ENCODE results near the gene RABL6.

The RABL6 gene

GRCh38 chr9:136856541-136857141 is 48.9 kb downstream of the RABL6 start:
- DNase-seq (ENCODE audit: low read depth), result no peak
- H3K4me3 ChIP-seq (ENCODE audit: control insufficient read depth, low read depth, low read length), result no peak overlapping the region
- no peak for TF ChIP-seq CTCF (IDR thresholded peaks at IDR 0.05; ENCODE audit: control insufficient read depth, insufficient read depth, low read depth, low read length, missing control alignments)

- H3K4me3 ChIP-seq (ENCODE audit: control insufficient read depth, low read depth, low read length), result no peak overlapping the region
- no peak for TF ChIP-seq CTCF (IDR thresholded peaks at IDR 0.05; ENCODE audit: control insufficient read depth, insufficient read depth, low read depth, low read length, missing control alignments)
- DNase-seq (ENCODE audit: low read depth), result no peak
Measured at GRCh38 chr9:136857166-136857565, 49.4 kb downstream of the RABL6 start.

GRCh38 chr9:136857581-136858412 is 50.0 kb downstream of the RABL6 start:
- no peak for DNase-seq (ENCODE audit: low read depth)
- H3K4me3 ChIP-seq (ENCODE audit: control insufficient read depth, low read depth, low read length), result no peak overlapping the region
- TF ChIP-seq CTCF (IDR thresholded peaks at IDR 0.05; ENCODE audit: control insufficient read depth, insufficient read depth, low read depth, low read length, missing control alignments), result no peak

GRCh38 chr9:136858452-136858843 is 50.7 kb downstream of the RABL6 start:
- no peak overlapping the region for H3K4me3 ChIP-seq (ENCODE audit: control insufficient read depth, low read depth, low read length)
- TF ChIP-seq CTCF (IDR thresholded peaks at IDR 0.05; ENCODE audit: control insufficient read depth, insufficient read depth, low read depth, low read length, missing control alignments), result no peak
- no peak for DNase-seq (ENCODE audit: low read depth)

GRCh38 chr9:136858844-136859757 is 51.4 kb downstream of the RABL6 start:
- DNase-seq (ENCODE audit: low read depth), result no peak
- no peak overlapping the region for H3K4me3 ChIP-seq (ENCODE audit: control insufficient read depth, low read depth, low read length)
- TF ChIP-seq CTCF (IDR thresholded peaks at IDR 0.05; ENCODE audit: control insufficient read depth, insufficient read depth, low read depth, low read length, missing control alignments), result no peak

- DNase-seq (ENCODE audit: low read depth), result no peak
- TF ChIP-seq CTCF (IDR thresholded peaks at IDR 0.05; ENCODE audit: control insufficient read depth, insufficient read depth, low read depth, low read length, missing control alignments), result no peak
- H3K4me3 ChIP-seq (ENCODE audit: control insufficient read depth, low read depth, low read length), result no peak overlapping the region
Measured at GRCh38 chr9:136860529-136860928, 52.8 kb downstream of the RABL6 start.

All from AG09309 (cell line).